WERI-Rb-1 (cell line): Measurements from ENCODE around the gene MOGAT2.

Source experiments
- DNase-seq: peaks from one replicate; pipeline ENCODE4 v3.0.0-alpha.2; 2020
- H3K27ac ChIP-seq: fragments of 250-450 bp; sonication (Bioruptor Pico); 2 replicates; pipeline ENCODE4 v1.5.1; 2020; ENCODE audit warnings: mild to moderate bottlenecking, moderate library complexity
- H3K27me3 ChIP-seq: fragments of 250-450 bp; sonication (Bioruptor Pico); 2 replicates; pipeline ENCODE4 v1.5.1; 2021; ENCODE audit warnings: mild to moderate bottlenecking, low read depth, moderate library complexity; ENCODE audit not compliant: insufficient read depth, severe bottlenecking
- H3K36me3 ChIP-seq: fragments of 250-450 bp; sonication (Bioruptor Pico); 2 replicates; pipeline ENCODE4 v1.5.1; 2020; ENCODE audit warnings: mild to moderate bottlenecking, moderate library complexity
- H3K4me3 ChIP-seq: 2 replicates; pipeline ENCODE4 v1.5.1; 2011; ENCODE audit warnings: low read depth, mild to moderate bottlenecking, control low read depth, low read length
- H3K9me3 ChIP-seq: fragments of 250-450 bp; sonication (Bioruptor Pico); 2 replicates; pipeline ENCODE4 v1.5.1; 2021; ENCODE audit warnings: mild to moderate bottlenecking, moderate library complexity; ENCODE audit not compliant: severe bottlenecking
- TF ChIP-seq, protein P1 (sequence below): IDR thresholded peaks from 2 replicates; pipeline ENCODE4 v1.5.1; 2011; ENCODE audit warnings: low read depth, mild to moderate bottlenecking, control low read depth, inconsistent platforms, low read length

The MOGAT2 gene

DNA sequence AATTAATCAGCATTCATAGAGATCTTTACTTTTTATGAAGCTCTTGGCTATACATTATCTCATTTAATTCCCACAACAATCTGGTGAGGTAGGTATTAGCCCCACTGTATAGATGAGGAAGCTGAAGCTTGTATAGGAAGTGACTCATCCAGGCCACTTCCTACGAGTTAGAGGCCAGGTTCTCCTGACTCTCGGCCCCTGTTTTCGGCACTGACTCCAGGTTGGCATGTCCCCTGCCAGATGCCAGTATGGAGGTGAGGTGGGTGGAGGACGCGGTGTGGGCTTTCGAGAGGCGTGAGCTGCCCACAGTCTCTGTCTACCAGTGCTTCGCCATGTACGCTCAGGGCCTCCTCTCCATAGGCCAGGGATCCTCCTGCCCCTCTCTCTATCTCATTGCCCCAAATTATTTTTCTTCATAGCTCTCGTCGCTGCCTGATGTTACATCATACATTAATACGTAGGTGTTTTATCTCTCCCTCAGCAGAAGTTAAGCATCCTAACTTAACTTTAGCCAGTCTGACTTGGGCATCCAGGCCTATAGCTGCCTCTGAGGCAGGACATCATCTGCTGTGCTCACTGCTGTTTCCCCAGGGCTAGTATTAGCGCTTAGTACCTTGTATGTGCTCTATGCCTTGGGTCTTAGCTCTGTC, 59.9 kb downstream of the MOGAT2 start:
- TF ChIP-seq, protein P1, sequence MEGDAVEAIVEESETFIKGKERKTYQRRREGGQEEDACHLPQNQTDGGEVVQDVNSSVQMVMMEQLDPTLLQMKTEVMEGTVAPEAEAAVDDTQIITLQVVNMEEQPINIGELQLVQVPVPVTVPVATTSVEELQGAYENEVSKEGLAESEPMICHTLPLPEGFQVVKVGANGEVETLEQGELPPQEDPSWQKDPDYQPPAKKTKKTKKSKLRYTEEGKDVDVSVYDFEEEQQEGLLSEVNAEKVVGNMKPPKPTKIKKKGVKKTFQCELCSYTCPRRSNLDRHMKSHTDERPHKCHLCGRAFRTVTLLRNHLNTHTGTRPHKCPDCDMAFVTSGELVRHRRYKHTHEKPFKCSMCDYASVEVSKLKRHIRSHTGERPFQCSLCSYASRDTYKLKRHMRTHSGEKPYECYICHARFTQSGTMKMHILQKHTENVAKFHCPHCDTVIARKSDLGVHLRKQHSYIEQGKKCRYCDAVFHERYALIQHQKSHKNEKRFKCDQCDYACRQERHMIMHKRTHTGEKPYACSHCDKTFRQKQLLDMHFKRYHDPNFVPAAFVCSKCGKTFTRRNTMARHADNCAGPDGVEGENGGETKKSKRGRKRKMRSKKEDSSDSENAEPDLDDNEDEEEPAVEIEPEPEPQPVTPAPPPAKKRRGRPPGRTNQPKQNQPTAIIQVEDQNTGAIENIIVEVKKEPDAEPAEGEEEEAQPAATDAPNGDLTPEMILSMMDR = no peak
- Histone ChIP-seq H3K27ac (no peak overlapping the region), H3K4me3 (no peak overlapping the region), H3K9me3 (no peaks in the 10 kb centered on the region), H3K36me3 (no peaks in the 10 kb centered on the region), H3K27me3 (no peaks in the 10 kb centered on the region)
- DNase-seq = no peak

GRCh38 chr11:75778962-75779361, 61.3 kb downstream of the MOGAT2 start:
- no peak for DNase-seq
- no peaks in the 10 kb centered on the region for H3K9me3 ChIP-seq
- H3K27ac ChIP-seq = no peak overlapping the region
- no peak overlapping the region for H3K4me3 ChIP-seq
- TF ChIP-seq, protein P1 = no peak
- no peaks in the 10 kb centered on the region for H3K36me3 ChIP-seq
- H3K27me3 ChIP-seq = no peaks in the 10 kb centered on the region

DNA sequence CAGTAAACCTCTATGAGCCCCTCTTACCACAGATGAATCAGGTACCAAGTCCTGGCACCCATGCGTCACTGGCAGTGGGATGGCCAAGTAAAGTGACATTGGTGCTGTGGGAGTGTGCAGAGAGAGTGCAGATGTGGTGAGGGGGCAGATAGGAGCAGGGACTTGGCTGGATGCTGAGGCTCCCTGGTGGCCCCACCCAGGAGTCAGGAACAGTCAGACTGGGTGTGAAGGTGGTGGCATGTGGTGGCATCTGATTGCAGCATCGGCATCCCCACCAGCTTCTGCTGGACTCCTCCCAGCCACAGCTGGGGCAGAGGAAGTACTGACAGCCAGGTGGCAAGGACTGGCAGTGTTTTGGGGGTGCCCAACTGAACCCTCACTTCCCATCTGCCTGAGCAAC, 62.3 kb downstream of the MOGAT2 start:
- no peaks in the 10 kb centered on the region for H3K27me3 ChIP-seq
- H3K4me3 ChIP-seq = no peak overlapping the region
- no peaks in the 10 kb centered on the region for H3K9me3 ChIP-seq
- H3K27ac ChIP-seq = no peak overlapping the region
- no peak for DNase-seq
- TF ChIP-seq, protein P1 = no peak
- H3K36me3 ChIP-seq = no peaks in the 10 kb centered on the region

GRCh38 chr11:75780888-75781287, 63.2 kb downstream of the MOGAT2 start:
- Histone ChIP-seq H3K9me3 (no peaks in the 10 kb centered on the region), H3K27me3 (no peaks in the 10 kb centered on the region), H3K4me3 (no peak overlapping the region), H3K27ac (no peak overlapping the region), H3K36me3 (no peaks in the 10 kb centered on the region)
- DNase-seq = no peak
- TF ChIP-seq, protein P1 = no peak

GRCh38 chr11:75781296-75781695, 63.7 kb downstream of the MOGAT2 start:
- no peak for DNase-seq
- Histone ChIP-seq H3K4me3 (no peak overlapping the region), H3K9me3 (no peaks in the 10 kb centered on the region), H3K36me3 (no peaks in the 10 kb centered on the region), H3K27ac (no peak overlapping the region), H3K27me3 (no peaks in the 10 kb centered on the region)
- TF ChIP-seq, protein P1 = no peak

GRCh38 chr11:75781831-75782230, 64.2 kb downstream of the MOGAT2 start:
- TF ChIP-seq, protein P1 = no peak
- no peak for DNase-seq
- Histone ChIP-seq H3K4me3 (no peak overlapping the region), H3K27me3 (no peaks in the 10 kb centered on the region), H3K36me3 (no peaks in the 10 kb centered on the region), H3K27ac (no peak overlapping the region), H3K9me3 (no peaks in the 10 kb centered on the region)
